ENCODE results near the gene TOPBP1. TPM values are rescaled to one million over a fixed set of nuclear protein-coding genes. Genes with fewer than 3 reads are reported as not detected.

Gene TOPBP1
- total and polyA plus RNA-seq, 2 donors from 2014 or later, result 4.8 to 15.2 TPM

- no peaks in the 10 kb centered on the region for H3K9me3 ChIP-seq (ENCODE audit: control insufficient read depth in 2 of 3, insufficient read depth in 1 of 3, low read length in 3 of 3)
- peaks cover 0 to 5% (median 0%) of the 10 kb centered on the region in 3 donors for H3K4me1 ChIP-seq (ENCODE audit: control insufficient read depth in 2 of 3, insufficient read depth in 2 of 3, low read depth in 1 of 3, low read length in 3 of 3)
- H3K4me3 ChIP-seq (ENCODE audit: low read length in 3 of 3), result no peak overlapping the region
- FAIRE-seq (no peak), DNase-seq (no peak)
- H3K9ac ChIP-seq (ENCODE audit: low read length in 3 of 3), result no peak overlapping the region
- H3K27me3 ChIP-seq (ENCODE audit: control insufficient read depth, insufficient read depth, low read length), result no peaks in the 10 kb centered on the region
- H3K36me3 ChIP-seq (ENCODE audit: control insufficient read depth in 2 of 3, insufficient read depth in 3 of 3, low read length in 3 of 3), result peaks cover 16 to 45% (median 30%) of the 10 kb centered on the region in 3 donors
- intact Hi-C loops (cut with DNase I), result no loop called here
- no peak overlapping the region for H3K27ac ChIP-seq (ENCODE audit: low read depth in 2 of 2, low read length in 2 of 2)
- TF ChIP-seq CTCF (IDR thresholded peaks at IDR 0.05; ENCODE audit: borderline replicate concordance, extremely low read depth, insufficient read depth), result no peak
Measured at GRCh38 chr3:133583396-133583795, 78.3 kb downstream of the TOPBP1 start.

DNA sequence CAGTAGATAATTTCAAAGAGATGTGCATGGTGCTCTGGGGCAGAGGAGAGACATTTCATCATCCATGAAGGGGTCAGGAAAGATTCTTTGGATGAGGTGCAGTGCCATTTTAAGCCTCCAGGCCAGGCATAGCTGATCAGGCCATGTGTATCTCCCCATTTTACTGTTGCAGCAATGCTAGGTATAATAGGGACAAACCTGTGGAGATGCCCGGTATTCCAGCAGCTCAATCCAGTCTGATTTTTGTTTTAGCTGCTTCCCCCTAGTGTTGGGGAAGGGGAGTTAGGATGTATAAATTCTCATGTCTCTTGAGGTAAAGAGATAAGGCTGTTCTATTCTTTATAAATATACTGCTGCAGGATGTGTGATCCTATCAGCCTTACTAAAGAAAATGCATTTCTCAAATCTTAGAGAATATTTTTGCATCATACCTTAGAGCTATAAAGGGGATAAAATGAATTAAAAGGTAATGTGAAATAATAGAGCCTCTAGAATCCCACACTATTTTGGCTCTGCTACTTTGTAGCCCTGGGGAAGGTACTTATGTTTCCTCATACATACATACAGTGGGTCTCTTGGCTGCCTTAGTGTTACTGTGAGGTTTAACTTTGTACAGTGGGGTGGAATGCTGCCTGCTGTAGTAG, 83.1 kb downstream of the TOPBP1 start:
- peak in 2 of 5 donors; percentile 35 to 52 for DNase-seq
- Histone ChIP-seq H3K4me3 (ENCODE audit: low read length in 3 of 3) (no peak overlapping the region), H3K9me3 (ENCODE audit: control insufficient read depth in 2 of 3, insufficient read depth in 1 of 3, low read length in 3 of 3) (no peaks in the 10 kb centered on the region), H3K36me3 (ENCODE audit: control insufficient read depth in 2 of 3, insufficient read depth in 3 of 3, low read length in 3 of 3) (peaks cover 5 to 20% (median 11%) of the 10 kb centered on the region in 3 donors), H3K9ac (ENCODE audit: low read length in 3 of 3) (peak overlapping the region in 1 of 3 donors; percentile 3), H3K4me1 (ENCODE audit: control insufficient read depth in 2 of 3, insufficient read depth in 2 of 3, low read depth in 1 of 3, low read length in 3 of 3) (peaks cover 0 to 13% (median 7%) of the 10 kb centered on the region in 3 donors), H3K27me3 (ENCODE audit: control insufficient read depth, insufficient read depth, low read length) (no peaks in the 10 kb centered on the region), H3K27ac (ENCODE audit: low read depth in 2 of 2, low read length in 2 of 2) (no peak overlapping the region)
- intact Hi-C loops (cut with DNase I), result no loop called here
- FAIRE-seq, result no peak
- peak; percentile 40 for TF ChIP-seq CTCF (IDR thresholded peaks at IDR 0.05; ENCODE audit: borderline replicate concordance, extremely low read depth, insufficient read depth)

GRCh38 chr3:133576169-133576568, 85.6 kb downstream of the TOPBP1 start:
- H3K27me3 ChIP-seq (ENCODE audit: control insufficient read depth, insufficient read depth, low read length), result no peaks in the 10 kb centered on the region
- no peak overlapping the region for H3K27ac ChIP-seq (ENCODE audit: low read depth in 2 of 2, low read length in 2 of 2)
- FAIRE-seq (no peak), DNase-seq (no peak)
- H3K9ac ChIP-seq (ENCODE audit: low read length in 3 of 3), result peak overlapping the region in 1 of 3 donors; percentile 44
- no peaks in the 10 kb centered on the region for H3K9me3 ChIP-seq (ENCODE audit: control insufficient read depth in 2 of 3, insufficient read depth in 1 of 3, low read length in 3 of 3)
- H3K36me3 ChIP-seq (ENCODE audit: control insufficient read depth in 2 of 3, insufficient read depth in 3 of 3, low read length in 3 of 3), result peaks cover 2 to 9% (median 6%) of the 10 kb centered on the region in 3 donors
- H3K4me1 ChIP-seq (ENCODE audit: control insufficient read depth in 2 of 3, insufficient read depth in 2 of 3, low read depth in 1 of 3, low read length in 3 of 3), result peaks cover 0 to 16% (median 13%) of the 10 kb centered on the region in 3 donors
- intact Hi-C loops (cut with DNase I), result no loop called here
- TF ChIP-seq CTCF (IDR thresholded peaks at IDR 0.05; ENCODE audit: borderline replicate concordance, extremely low read depth, insufficient read depth), result no peak
- peak overlapping the region in 2 of 3 donors; percentile 83 to 91 for H3K4me3 ChIP-seq (ENCODE audit: low read length in 3 of 3)
